H9 (cell line): ENCODE measurements around the gene OAS1. TPM values are rescaled to one million over a fixed set of nuclear protein-coding genes. Genes with fewer than 3 reads are reported as not detected.
A peak's percentile ranks its signal among the peaks of the same experiment; 100 is the strongest.

ENCODE experiments used
- DNase-seq: peaks from one replicate; pipeline ENCODE4 v3.0.0-alpha.2; 2017
- H2AFZ ChIP-seq: one replicate; pipeline ENCODE4 v1.6.1; 2013; ENCODE audit warnings: mild to moderate bottlenecking, low read length, control low read depth, moderate library complexity
- H2AK5ac ChIP-seq: 2 replicates; pipeline ENCODE4 v1.6.1; 2013; ENCODE audit warnings: low read length, control low read depth, mixed read lengths; ENCODE audit not compliant: insufficient read length
- H2BK120ac ChIP-seq: one replicate; pipeline ENCODE4 v1.6.1; 2013; ENCODE audit warnings: low read depth, mild to moderate bottlenecking, low read length, control low read depth, inconsistent platforms; ENCODE audit not compliant: poor library complexity, severe bottlenecking
- H2BK12ac ChIP-seq: 2 replicates; pipeline ENCODE4 v1.6.1; 2013; ENCODE audit warnings: low read length, control low read depth, mixed read lengths, low read depth; ENCODE audit not compliant: insufficient read length
- H2BK15ac ChIP-seq: 2 replicates; pipeline ENCODE4 v1.6.1; 2013; ENCODE audit warnings: low read depth, low read length, control low read depth
- H2BK20ac ChIP-seq: one replicate; pipeline ENCODE4 v1.6.1; 2013; ENCODE audit warnings: low read depth, mild to moderate bottlenecking, low read length, control low read depth, inconsistent platforms; ENCODE audit not compliant: poor library complexity, severe bottlenecking
- H2BK5ac ChIP-seq: 2 replicates; pipeline ENCODE4 v1.6.1; 2013; ENCODE audit warnings: low read length, control low read depth, mixed read lengths; ENCODE audit not compliant: insufficient read length
- H3K14ac ChIP-seq: 2 replicates; pipeline ENCODE4 v1.6.1; 2013; ENCODE audit warnings: low read length, control low read depth; ENCODE audit not compliant: insufficient read depth
- H3K18ac ChIP-seq: 2 replicates; pipeline ENCODE4 v1.6.1; 2013; ENCODE audit warnings: low read depth, mild to moderate bottlenecking, mixed read lengths, low read length, control low read depth; ENCODE audit not compliant: insufficient read length
- H3K23ac ChIP-seq: 2 replicates; pipeline ENCODE4 v1.6.1; 2013; ENCODE audit warnings: low read length, control low read depth, mixed read lengths, low read depth; ENCODE audit not compliant: insufficient read length
- H3K23me2 ChIP-seq: 2 replicates; pipeline ENCODE4 v1.6.1; 2013; ENCODE audit warnings: low read depth, mild to moderate bottlenecking, mixed read lengths, low read length, control low read depth; ENCODE audit not compliant: insufficient read length, poor library complexity, severe bottlenecking
- H3K27ac ChIP-seq: 2 replicates; pipeline ENCODE4 v1.5.1; 2013; ENCODE audit warnings: low read length, control low read depth, mixed read lengths, low read depth; ENCODE audit not compliant: insufficient read length
- H3K27me3 ChIP-seq: 2 replicates; pipeline ENCODE4 v1.6.1; 2013; ENCODE audit warnings: low read length, control low read depth, inconsistent platforms; ENCODE audit not compliant: insufficient read depth
- H3K4ac ChIP-seq: 2 replicates; pipeline ENCODE4 v1.6.1; 2013; ENCODE audit warnings: low read depth, mild to moderate bottlenecking, control low read depth, inconsistent platforms, low read length, moderate library complexity
- H3K4me1 ChIP-seq: 2 replicates; pipeline ENCODE4 v1.6.1; 2013; ENCODE audit warnings: low read length, control low read depth, inconsistent platforms; ENCODE audit not compliant: insufficient read depth
- H3K4me2 ChIP-seq: 2 replicates; pipeline ENCODE4 v1.6.1; 2013; ENCODE audit warnings: low read length, control low read depth, mixed read lengths; ENCODE audit not compliant: insufficient read length, insufficient read depth
- H3K56ac ChIP-seq: 2 replicates; pipeline ENCODE4 v1.6.1; 2013; ENCODE audit warnings: low read depth, mild to moderate bottlenecking, mixed read lengths, low read length, control low read depth; ENCODE audit not compliant: insufficient read length
- H3K79me1 ChIP-seq: 2 replicates; pipeline ENCODE4 v1.6.1; 2013; ENCODE audit warnings: low read depth, mild to moderate bottlenecking, moderate library complexity, low read length, control low read depth, inconsistent platforms; ENCODE audit not compliant: insufficient read depth, poor library complexity, severe bottlenecking
- H3K79me2 ChIP-seq: 2 replicates; pipeline ENCODE4 v1.6.1; 2013; ENCODE audit warnings: low read length, control low read depth, inconsistent platforms; ENCODE audit not compliant: insufficient read depth
- H3K9ac ChIP-seq: 2 replicates; pipeline ENCODE4 v1.6.1; 2013; ENCODE audit warnings: low read length, control low read depth, mixed read lengths; ENCODE audit not compliant: insufficient read length; ENCODE audit errors: extremely low read depth
- H3K9me3 ChIP-seq: one replicate; pipeline ENCODE4 v1.6.1; 2013; ENCODE audit warnings: low read depth, low read length, inconsistent platforms; ENCODE audit not compliant: control insufficient read depth
- H3T11ph ChIP-seq: one replicate; pipeline ENCODE4 v1.6.1; 2013; ENCODE audit warnings: mild to moderate bottlenecking, low read length, control low read depth, inconsistent platforms
- H4K20me1 ChIP-seq: one replicate; pipeline ENCODE4 v1.6.1; 2013; ENCODE audit not compliant: control insufficient read depth, insufficient read length, insufficient read depth
- H4K5ac ChIP-seq: 2 replicates; pipeline ENCODE4 v1.6.1; 2013; ENCODE audit warnings: low read depth, mild to moderate bottlenecking, mixed read lengths, low read length, control low read depth; ENCODE audit not compliant: insufficient read length
- H4K8ac ChIP-seq: replicated peaks from 2 replicates; pipeline ENCODE4 v1.6.1; 2013; ENCODE audit warnings: low read length, control low read depth, mixed read lengths, low read depth; ENCODE audit not compliant: insufficient read length
- H4K91ac ChIP-seq: 2 replicates; pipeline ENCODE4 v1.6.1; 2013; ENCODE audit warnings: low read depth, mild to moderate bottlenecking, moderate library complexity, mixed read lengths, low read length, control low read depth; ENCODE audit not compliant: insufficient read length
- H3K27ac Mint-ChIP-seq, 3 experiments: 2 replicates in 2 of 3; 3 replicates in 1 of 3; pipeline ENCODE4 v1.8.0; 2020 to 2021; ENCODE audit warnings: mixed read lengths in 3 of 3, mild to moderate bottlenecking in 1 of 3, moderate library complexity in 1 of 3
- H3K27me3 Mint-ChIP-seq: 2 replicates; pipeline ENCODE4 v1.8.0; 2021; ENCODE audit warnings: low read depth, mild to moderate bottlenecking, moderate library complexity, mixed read lengths
- H3K36me3 Mint-ChIP-seq, 3 experiments: 2 replicates in 2 of 3; 3 replicates in 1 of 3; pipeline ENCODE4 v1.8.0; 2020 to 2021; ENCODE audit warnings: low read depth in 3 of 3, mixed read lengths in 3 of 3; ENCODE audit not compliant: insufficient read depth in 1 of 3
- H3K4me1 Mint-ChIP-seq, 2 experiments: 2 replicates each; pipeline ENCODE4 v1.8.0; 2020; ENCODE audit warnings: mixed read lengths in 2 of 2
- H3K4me3 Mint-ChIP-seq, 2 experiments: 2 replicates in 1 of 2; 3 replicates in 1 of 2; pipeline ENCODE4 v1.8.0; 2020 to 2021; ENCODE audit warnings: mild to moderate bottlenecking in 2 of 2, mixed read lengths in 2 of 2, moderate library complexity in 1 of 2
- H3K9me3 Mint-ChIP-seq, 2 experiments: 2 replicates in 1 of 2; 3 replicates in 1 of 2; pipeline ENCODE4 v1.8.0; 2020; ENCODE audit warnings: mild to moderate bottlenecking in 2 of 2, mixed read lengths in 2 of 2, moderate library complexity in 1 of 2
- WGBS: extraction: QIAGEN DNeasy Blood & Tissue Kit; methylation state at CpG from one replicate; pipeline ENCODE4 v1.1.7; 2013; ENCODE audit warnings: missing lambda C conversion rate, low lambda C conversion rate, mixed read lengths; ENCODE audit not compliant: insufficient read length; ENCODE audit errors: extremely low coverage; 5-methylcytosine and 5-hydroxymethylcytosine counted together
- total RNA-seq: library from RNA; stranded (reverse); gene quantifications from 2 replicates; pipeline ENCODE4 v1.2.1, GENCODE V29; 2021
- TF ChIP-seq, protein P1 (sequence below): fragments of 200-600 bp; sonication (generic); conservative IDR thresholded peaks from 3 replicates; pipeline ENCODE4 v1.8.0; 2021; ENCODE audit warnings: antibody characterized with exemption, mild to moderate bottlenecking

The OAS1 gene
- total RNA-seq, 1 experiment from 2014 or later = not detected

DNA sequence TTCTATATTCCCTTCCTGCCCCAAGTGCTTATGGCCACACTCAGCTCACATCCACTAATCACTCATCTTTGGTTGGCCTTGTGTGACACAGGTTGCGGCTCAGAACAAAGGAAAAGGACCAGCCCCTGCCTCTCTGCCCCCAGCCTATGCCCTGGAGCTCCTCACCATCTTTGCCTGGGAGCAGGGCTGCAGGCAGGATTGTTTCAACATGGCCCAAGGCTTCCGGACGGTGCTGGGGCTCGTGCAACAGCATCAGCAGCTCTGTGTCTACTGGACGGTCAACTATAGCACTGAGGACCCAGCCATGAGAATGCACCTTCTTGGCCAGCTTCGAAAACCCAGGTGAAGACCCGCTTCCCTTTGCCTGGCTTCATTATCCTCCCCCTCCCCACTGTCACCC is 55.8 kb downstream of the OAS1 start:
- no peak overlapping the region for H2AK5ac ChIP-seq
- H2BK20ac ChIP-seq = no peak overlapping the region
- no peak overlapping the region for H2AFZ ChIP-seq
- no peak overlapping the region for H2BK15ac ChIP-seq
- no peaks in the 10 kb centered on the region for H3K79me1 ChIP-seq
- no peaks in the 10 kb centered on the region for H3K9me3 ChIP-seq
- Mint-ChIP-seq H3K4me3 (no peak overlapping the region; a peak in 1 of 5 replicates), H3K36me3 (peaks cover 6 to 12% (median 10%) of the 10 kb centered on the region in 3 experiments; a peak in 5 of 7 replicates), H3K27me3 (peaks cover 26% of the 10 kb centered on the region), H3K9me3 (peaks cover 20 to 31% of the 10 kb centered on the region in 2 experiments), H3K4me1 (peaks cover 0 to 2% of the 10 kb centered on the region in 2 experiments; a peak in 1 of 4 replicates), H3K27ac (peak overlapping the region in 1 of 3 experiments; percentile 75; a peak in 1 of 7 replicates)
- no peak overlapping the region for H3K27ac ChIP-seq
- no peaks in the 10 kb centered on the region for H3K27me3 ChIP-seq
- no peak overlapping the region for H3K18ac ChIP-seq
- no peak overlapping the region for H3K9ac ChIP-seq
- H2BK5ac ChIP-seq = no peak overlapping the region
- TF ChIP-seq, protein P1, sequence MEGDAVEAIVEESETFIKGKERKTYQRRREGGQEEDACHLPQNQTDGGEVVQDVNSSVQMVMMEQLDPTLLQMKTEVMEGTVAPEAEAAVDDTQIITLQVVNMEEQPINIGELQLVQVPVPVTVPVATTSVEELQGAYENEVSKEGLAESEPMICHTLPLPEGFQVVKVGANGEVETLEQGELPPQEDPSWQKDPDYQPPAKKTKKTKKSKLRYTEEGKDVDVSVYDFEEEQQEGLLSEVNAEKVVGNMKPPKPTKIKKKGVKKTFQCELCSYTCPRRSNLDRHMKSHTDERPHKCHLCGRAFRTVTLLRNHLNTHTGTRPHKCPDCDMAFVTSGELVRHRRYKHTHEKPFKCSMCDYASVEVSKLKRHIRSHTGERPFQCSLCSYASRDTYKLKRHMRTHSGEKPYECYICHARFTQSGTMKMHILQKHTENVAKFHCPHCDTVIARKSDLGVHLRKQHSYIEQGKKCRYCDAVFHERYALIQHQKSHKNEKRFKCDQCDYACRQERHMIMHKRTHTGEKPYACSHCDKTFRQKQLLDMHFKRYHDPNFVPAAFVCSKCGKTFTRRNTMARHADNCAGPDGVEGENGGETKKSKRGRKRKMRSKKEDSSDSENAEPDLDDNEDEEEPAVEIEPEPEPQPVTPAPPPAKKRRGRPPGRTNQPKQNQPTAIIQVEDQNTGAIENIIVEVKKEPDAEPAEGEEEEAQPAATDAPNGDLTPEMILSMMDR = no peak
- no peak overlapping the region for H3T11ph ChIP-seq
- WGBS = no CpG with 5 or more reads among the region's 7 CpGs
- no peak overlapping the region for H2BK120ac ChIP-seq
- no peaks in the 10 kb centered on the region for H3K79me2 ChIP-seq
- peak overlapping the region; percentile 49; the same call in 1 of the 2 replicates for H3K14ac ChIP-seq
- H3K23me2 ChIP-seq = peaks cover 3% of the 10 kb centered on the region
- no peak for DNase-seq
- no peak overlapping the region for H3K56ac ChIP-seq
- no peak overlapping the region for H2BK12ac ChIP-seq
- H4K20me1 ChIP-seq = no peaks in the 10 kb centered on the region
- no peak overlapping the region for H3K23ac ChIP-seq
- no peak overlapping the region for H3K4me2 ChIP-seq
- H4K5ac ChIP-seq = no peak overlapping the region
- no peak overlapping the region for H4K91ac ChIP-seq
- H3K4ac ChIP-seq = no peak overlapping the region
- no peak overlapping the region for H4K8ac ChIP-seq
- no peaks in the 10 kb centered on the region for H3K4me1 ChIP-seq
